Measurements from ENCODE around the gene ZNF19. TPM values are rescaled to one million over a fixed set of nuclear protein-coding genes. Genes with fewer than 3 reads are reported as not detected.

Gene ZNF19
- polyA plus RNA-seq, 1 donor = 8.1 TPM

DNA sequence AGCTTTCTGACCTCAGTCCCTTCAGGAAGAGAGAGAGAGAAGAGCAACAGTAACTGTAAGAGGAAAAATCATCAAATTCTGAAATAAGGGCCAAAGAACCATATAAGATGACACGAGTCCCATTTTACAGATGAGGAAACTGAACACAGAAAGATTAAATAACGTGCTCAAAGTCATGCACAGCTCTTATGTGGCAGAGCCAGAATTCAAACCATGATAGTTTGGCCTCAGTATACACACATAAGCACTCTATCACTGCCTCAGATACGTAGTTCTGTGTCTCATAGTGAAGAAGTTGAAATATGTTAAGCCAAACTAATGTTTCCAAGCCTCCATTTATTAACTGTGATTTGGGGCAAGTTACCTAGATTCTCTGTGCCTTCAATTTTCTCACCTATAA, 1.9 kb upstream of the ZNF19 start:
- Histone ChIP-seq H3K4me3 (ENCODE audit: low read length) (no peak overlapping the region), H3K36me3 (ENCODE audit: control insufficient read depth, insufficient read depth, low read length) (no peaks in the 10 kb centered on the region), H3K27ac (ENCODE audit: low read length) (no peak overlapping the region), H3K9me3 (ENCODE audit: control insufficient read depth, low read depth, low read length) (no peaks in the 10 kb centered on the region), H3K4me1 (ENCODE audit: control insufficient read depth, insufficient read depth, low read length) (no peaks in the 10 kb centered on the region), H3K27me3 (ENCODE audit: control insufficient read depth, insufficient read depth, low read length) (no peaks in the 10 kb centered on the region)
- no CpG with 5 or more reads among the region's 3 CpGs for WGBS (ENCODE audit: insufficient coverage, low lambda C conversion rate)
- DNase-seq = no peak

DNA sequence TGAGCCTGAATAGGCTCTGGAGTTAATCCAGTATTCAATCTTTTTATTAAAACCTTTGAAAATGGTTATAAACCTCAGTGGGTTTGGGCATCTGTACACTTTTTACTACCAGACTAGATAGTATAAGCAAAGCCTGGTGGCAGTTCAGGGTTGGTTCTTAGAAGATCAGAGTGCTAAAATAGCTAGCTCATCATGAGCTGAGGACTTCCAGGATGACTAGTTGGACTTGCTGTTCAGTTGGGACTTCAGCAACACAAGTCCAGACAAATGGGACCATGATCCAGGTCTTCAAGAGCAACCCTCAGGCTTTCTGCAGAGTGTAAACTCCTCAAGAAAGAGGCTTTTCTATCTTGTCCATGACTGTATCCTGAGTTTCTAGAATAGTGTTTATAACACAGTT, 1.2 kb upstream of the ZNF19 start:
- Histone ChIP-seq H3K4me1 (ENCODE audit: control insufficient read depth, insufficient read depth, low read length) (no peaks in the 10 kb centered on the region), H3K4me3 (ENCODE audit: low read length) (no peak overlapping the region), H3K27ac (ENCODE audit: low read length) (no peak overlapping the region), H3K9me3 (ENCODE audit: control insufficient read depth, low read depth, low read length) (no peaks in the 10 kb centered on the region), H3K36me3 (ENCODE audit: control insufficient read depth, insufficient read depth, low read length) (no peaks in the 10 kb centered on the region), H3K27me3 (ENCODE audit: control insufficient read depth, insufficient read depth, low read length) (no peaks in the 10 kb centered on the region)
- DNase-seq = no peak

DNA sequence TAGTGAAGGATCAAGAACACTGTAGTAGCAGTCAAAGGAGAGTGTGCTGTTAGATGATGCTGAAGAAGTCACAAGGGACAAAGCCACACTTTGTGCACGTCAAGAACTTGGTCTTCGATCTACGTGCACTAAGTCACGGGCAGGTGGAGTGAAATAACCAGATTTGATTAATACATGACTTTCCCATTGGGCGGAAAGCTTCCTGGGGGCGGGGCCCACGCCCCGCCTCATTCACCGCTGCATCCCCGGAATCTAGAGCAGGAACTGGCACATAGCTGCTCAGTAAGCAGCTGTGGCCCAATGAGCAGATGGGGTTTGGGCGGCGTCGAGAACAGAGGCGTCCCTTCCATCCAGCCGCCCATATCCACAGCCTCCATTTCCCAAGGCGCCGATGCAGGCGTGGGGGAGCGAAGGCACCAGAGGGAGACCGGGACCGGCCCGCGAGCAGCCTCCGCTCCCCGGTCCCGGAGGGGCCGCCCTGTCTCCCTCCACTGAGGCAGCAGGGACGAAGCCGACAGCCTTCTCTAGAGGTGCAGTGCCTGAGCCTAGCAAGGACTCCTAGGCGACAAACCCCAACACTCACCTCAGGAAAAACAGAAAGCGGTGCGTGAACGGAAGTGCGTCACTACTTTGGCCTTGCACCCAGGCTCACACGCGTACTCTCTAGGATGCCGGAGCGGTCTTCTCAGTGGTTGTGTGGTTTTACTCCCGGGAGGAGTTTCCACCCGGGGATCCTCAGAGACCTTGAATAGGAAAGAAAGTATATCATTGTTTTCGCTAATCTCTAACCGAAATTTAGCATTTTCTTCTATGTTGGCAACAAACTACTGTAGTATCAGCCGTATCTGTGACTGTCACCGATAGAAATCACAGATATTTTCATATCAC, 4.9 kb downstream of the ZNF19 start:
- H3K9me3 ChIP-seq (ENCODE audit: control insufficient read depth, low read depth, low read length) = no peaks in the 10 kb centered on the region
- peaks cover 7% of the 10 kb centered on the region for H3K4me1 ChIP-seq (ENCODE audit: control insufficient read depth, insufficient read depth, low read length)
- no CpG with 5 or more reads among the region's 44 CpGs for WGBS (ENCODE audit: insufficient coverage, low lambda C conversion rate)
- H3K4me3 ChIP-seq (ENCODE audit: low read length) = peak overlapping the region; percentile 100
- DNase-seq = peak; percentile 88 to 94
- H3K27me3 ChIP-seq (ENCODE audit: control insufficient read depth, insufficient read depth, low read length) = no peaks in the 10 kb centered on the region
- H3K27ac ChIP-seq (ENCODE audit: low read length) = peak overlapping the region; percentile 100
- no peaks in the 10 kb centered on the region for H3K36me3 ChIP-seq (ENCODE audit: control insufficient read depth, insufficient read depth, low read length)

DNA sequence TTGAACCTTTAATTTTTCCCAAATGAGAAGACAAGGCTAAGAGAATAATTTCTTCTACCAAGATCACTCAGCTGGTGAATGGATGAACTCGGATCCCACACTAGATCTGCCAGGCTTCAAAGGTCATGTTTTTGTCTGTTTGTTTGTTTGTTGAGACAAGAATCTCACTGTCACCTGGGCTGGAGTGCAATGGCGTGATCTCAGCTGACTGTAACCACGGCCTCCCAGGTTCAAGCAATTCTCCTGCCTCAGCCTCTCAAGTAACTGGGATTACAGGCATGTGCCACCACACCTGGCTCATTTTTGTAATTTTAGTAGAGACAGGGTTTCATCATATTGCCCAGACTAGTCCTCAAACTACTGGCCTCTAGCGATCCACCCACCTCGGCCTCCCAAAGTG, 6.6 kb downstream of the ZNF19 start:
- H3K27ac ChIP-seq (ENCODE audit: low read length) = no peak overlapping the region

DNA sequence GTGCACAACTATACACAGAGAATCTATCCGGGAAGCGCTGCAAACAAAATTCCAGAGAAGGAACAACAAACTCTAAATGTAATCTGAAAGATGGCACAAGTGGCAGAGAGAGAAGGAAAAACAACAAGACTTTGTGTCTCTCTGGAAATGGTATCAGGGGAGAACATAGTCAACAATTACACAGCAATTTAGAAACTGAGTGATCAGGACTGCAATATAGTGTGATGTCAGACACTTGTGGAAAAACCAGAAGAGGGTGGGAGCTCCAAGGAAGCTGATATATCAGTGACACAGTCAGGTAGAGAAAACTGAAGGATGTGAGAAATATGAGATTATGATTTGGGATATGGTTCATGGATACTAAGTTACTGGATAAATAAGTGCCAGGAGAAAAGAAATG, 8.2 kb downstream of the ZNF19 start:
- peaks cover 7% of the 10 kb centered on the region for H3K4me1 ChIP-seq (ENCODE audit: control insufficient read depth, insufficient read depth, low read length)
- no peak overlapping the region for H3K27ac ChIP-seq (ENCODE audit: low read length)
- no peaks in the 10 kb centered on the region for H3K27me3 ChIP-seq (ENCODE audit: control insufficient read depth, insufficient read depth, low read length)
- H3K4me3 ChIP-seq (ENCODE audit: low read length) = no peak overlapping the region
- peaks cover 25% of the 10 kb centered on the region for H3K36me3 ChIP-seq (ENCODE audit: control insufficient read depth, insufficient read depth, low read length)
- no CpG with 5 or more reads among the region's 2 CpGs for WGBS (ENCODE audit: insufficient coverage, low lambda C conversion rate)
- no peaks in the 10 kb centered on the region for H3K9me3 ChIP-seq (ENCODE audit: control insufficient read depth, low read depth, low read length)
- DNase-seq = no peak

More for the DNA sequence above, 6.6 kb downstream of the ZNF19 start:
- H3K4me1 ChIP-seq (ENCODE audit: control insufficient read depth, insufficient read depth, low read length) = peaks cover 7% of the 10 kb centered on the region
- H3K9me3 ChIP-seq (ENCODE audit: control insufficient read depth, low read depth, low read length) = no peaks in the 10 kb centered on the region
- H3K36me3 ChIP-seq (ENCODE audit: control insufficient read depth, insufficient read depth, low read length) = peaks cover 11% of the 10 kb centered on the region
- DNase-seq = no peak
- H3K27me3 ChIP-seq (ENCODE audit: control insufficient read depth, insufficient read depth, low read length) = no peaks in the 10 kb centered on the region
- WGBS (ENCODE audit: insufficient coverage, low lambda C conversion rate) = no CpG with 5 or more reads among the region's 5 CpGs
- no peak overlapping the region for H3K4me3 ChIP-seq (ENCODE audit: low read length)

DNA sequence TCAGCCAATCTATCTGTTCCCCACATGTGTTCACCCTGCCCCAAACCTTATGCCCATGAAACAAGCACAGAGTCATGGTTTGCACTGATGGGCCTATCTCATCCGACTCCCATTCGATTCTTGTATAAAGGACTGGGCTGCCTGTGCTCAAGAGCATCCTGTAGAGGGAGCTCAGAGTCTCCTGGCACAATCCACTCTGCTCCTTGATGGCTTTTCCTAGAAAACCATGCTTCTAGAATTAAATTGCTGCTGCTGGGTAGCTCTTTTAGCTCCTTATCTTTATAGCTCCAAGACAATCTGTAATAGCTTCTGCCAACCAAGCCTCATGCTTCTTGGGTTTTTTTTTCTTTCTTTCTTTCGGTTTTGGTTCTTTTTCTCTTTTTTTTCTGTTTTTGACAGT, 9.7 kb downstream of the ZNF19 start:
- peak; percentile 42 to 63 for DNase-seq
- H3K27ac ChIP-seq (ENCODE audit: low read length) = no peak overlapping the region
- H3K27me3 ChIP-seq (ENCODE audit: control insufficient read depth, insufficient read depth, low read length) = no peaks in the 10 kb centered on the region
- WGBS (ENCODE audit: insufficient coverage, low lambda C conversion rate) = 30% methylated on average over 1 of the region's 3 CpGs
- no peak overlapping the region for H3K4me3 ChIP-seq (ENCODE audit: low read length)
- peaks cover 35% of the 10 kb centered on the region for H3K36me3 ChIP-seq (ENCODE audit: control insufficient read depth, insufficient read depth, low read length)
- no peaks in the 10 kb centered on the region for H3K9me3 ChIP-seq (ENCODE audit: control insufficient read depth, low read depth, low read length)
- H3K4me1 ChIP-seq (ENCODE audit: control insufficient read depth, insufficient read depth, low read length) = peaks cover 7% of the 10 kb centered on the region

DNA sequence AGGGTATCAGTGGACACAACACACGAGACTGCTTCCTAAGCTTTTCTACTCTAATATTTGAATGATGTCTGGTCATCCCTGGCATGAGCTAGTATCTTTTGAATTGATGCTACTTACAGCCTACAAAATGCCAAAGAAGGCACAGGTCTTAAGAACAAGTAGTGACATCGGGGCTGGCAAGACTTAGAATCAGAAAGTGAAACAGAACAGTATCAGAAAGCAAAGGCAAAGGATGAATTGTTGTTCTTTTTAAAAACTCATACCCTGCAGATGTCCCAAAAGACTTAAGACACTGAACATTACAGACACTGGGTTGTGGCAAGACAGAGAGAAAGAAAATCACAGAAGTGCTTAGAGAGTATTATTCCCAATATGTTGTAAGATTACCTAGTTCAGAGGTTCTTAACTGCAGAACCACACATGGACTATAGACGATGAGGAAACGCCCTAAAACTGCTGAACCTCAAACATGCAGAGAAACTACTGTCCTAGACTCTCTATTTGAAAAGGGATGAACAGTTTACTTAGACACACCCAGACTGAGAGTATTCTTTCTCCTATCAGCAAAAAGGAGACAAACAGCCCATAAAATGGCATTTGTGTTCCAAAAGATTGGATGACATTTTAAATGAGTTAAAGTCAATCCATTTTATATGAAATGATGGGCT, 12.5 kb downstream of the ZNF19 start:
- Histone ChIP-seq H3K4me3 (ENCODE audit: low read length) (no peak overlapping the region), H3K27me3 (ENCODE audit: control insufficient read depth, insufficient read depth, low read length) (no peaks in the 10 kb centered on the region), H3K9me3 (ENCODE audit: control insufficient read depth, low read depth, low read length) (no peaks in the 10 kb centered on the region), H3K27ac (ENCODE audit: low read length) (no peak overlapping the region), H3K36me3 (ENCODE audit: control insufficient read depth, insufficient read depth, low read length) (peaks cover 37% of the 10 kb centered on the region), H3K4me1 (ENCODE audit: control insufficient read depth, insufficient read depth, low read length) (no peaks in the 10 kb centered on the region)
- 89% methylated on average over 1 of the region's 4 CpGs for WGBS (ENCODE audit: insufficient coverage, low lambda C conversion rate)
- DNase-seq = no peak

DNA sequence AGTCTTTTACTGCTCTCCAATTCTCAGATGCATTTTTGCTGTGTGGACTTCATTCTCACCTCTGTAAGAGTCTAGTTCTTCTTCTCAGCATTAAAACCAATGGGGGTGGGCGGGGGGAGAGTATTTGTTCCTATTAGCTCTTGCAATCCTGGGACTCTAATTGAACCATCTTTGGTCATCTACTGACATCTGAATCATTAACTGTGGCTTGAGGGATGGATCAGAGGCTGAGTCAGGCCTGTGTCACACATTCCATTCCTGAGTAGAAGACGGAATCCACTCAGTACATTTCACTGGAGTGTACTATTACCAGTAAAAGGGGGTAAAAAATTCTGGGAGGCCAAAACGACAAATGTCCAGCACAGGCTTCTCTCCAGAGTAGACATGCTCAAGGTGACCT, 14.3 kb downstream of the ZNF19 start:
- H3K4me1 ChIP-seq (ENCODE audit: control insufficient read depth, insufficient read depth, low read length) = no peaks in the 10 kb centered on the region
- WGBS (ENCODE audit: insufficient coverage, low lambda C conversion rate) = no CpG with 5 or more reads among the region's 3 CpGs
- no peaks in the 10 kb centered on the region for H3K27me3 ChIP-seq (ENCODE audit: control insufficient read depth, insufficient read depth, low read length)
- H3K9me3 ChIP-seq (ENCODE audit: control insufficient read depth, low read depth, low read length) = no peaks in the 10 kb centered on the region
- no peak overlapping the region for H3K27ac ChIP-seq (ENCODE audit: low read length)
- no peak for DNase-seq
- no peak overlapping the region for H3K4me3 ChIP-seq (ENCODE audit: low read length)
- H3K36me3 ChIP-seq (ENCODE audit: control insufficient read depth, insufficient read depth, low read length) = peaks cover 37% of the 10 kb centered on the region

DNA sequence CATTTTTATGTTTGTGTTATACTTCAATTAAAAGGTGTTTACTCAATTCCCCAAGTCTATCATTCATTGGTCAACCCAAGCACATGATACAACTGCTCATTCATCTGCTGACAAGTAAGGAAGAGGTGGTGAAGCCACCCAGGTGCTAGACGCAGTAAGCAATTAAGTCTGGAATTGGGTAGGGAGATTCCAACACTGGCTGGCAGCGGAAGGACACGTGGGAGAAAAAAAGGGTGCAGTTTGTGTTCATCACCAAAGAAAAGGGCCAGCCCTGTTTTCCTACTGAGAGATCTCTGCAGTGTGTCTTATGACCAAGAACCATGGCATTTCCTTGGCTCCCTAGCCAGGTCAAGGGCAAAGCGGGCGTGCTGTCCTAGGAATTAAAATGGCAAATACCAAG, 15.2 kb downstream of the ZNF19 start:
- 100% methylated on average over 2 of the region's 5 CpGs for WGBS (ENCODE audit: insufficient coverage, low lambda C conversion rate)
- Histone ChIP-seq H3K27me3 (ENCODE audit: control insufficient read depth, insufficient read depth, low read length) (no peaks in the 10 kb centered on the region), H3K27ac (ENCODE audit: low read length) (no peak overlapping the region), H3K9me3 (ENCODE audit: control insufficient read depth, low read depth, low read length) (no peaks in the 10 kb centered on the region), H3K36me3 (ENCODE audit: control insufficient read depth, insufficient read depth, low read length) (peaks cover 37% of the 10 kb centered on the region), H3K4me1 (ENCODE audit: control insufficient read depth, insufficient read depth, low read length) (no peaks in the 10 kb centered on the region), H3K4me3 (ENCODE audit: low read length) (no peak overlapping the region)
- DNase-seq = no peak

DNA sequence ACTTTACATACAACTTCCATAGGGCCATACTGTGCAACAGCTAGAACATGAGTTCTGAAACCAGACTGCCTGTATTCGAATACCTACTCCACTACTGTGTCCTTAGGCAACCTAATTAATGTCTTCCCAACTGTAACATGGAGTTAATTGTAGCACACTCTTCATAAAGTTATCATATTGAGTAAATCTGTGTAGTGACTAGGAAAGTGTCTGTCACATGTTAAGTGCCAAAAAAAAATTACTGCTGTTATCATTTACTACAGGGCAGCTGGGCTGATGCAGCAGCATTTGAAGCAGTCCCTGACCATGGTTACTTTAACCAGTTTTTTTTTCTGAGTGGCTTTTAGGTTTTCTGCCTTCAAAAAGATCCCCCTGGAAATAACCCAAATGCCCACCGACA, 16.2 kb downstream of the ZNF19 start:
- no peak for DNase-seq
- peaks cover 30% of the 10 kb centered on the region for H3K36me3 ChIP-seq (ENCODE audit: control insufficient read depth, insufficient read depth, low read length)
- H3K27me3 ChIP-seq (ENCODE audit: control insufficient read depth, insufficient read depth, low read length) = no peaks in the 10 kb centered on the region
- no CpG with 5 or more reads among the region's 2 CpGs for WGBS (ENCODE audit: insufficient coverage, low lambda C conversion rate)
- H3K9me3 ChIP-seq (ENCODE audit: control insufficient read depth, low read depth, low read length) = no peaks in the 10 kb centered on the region
- no peak overlapping the region for H3K27ac ChIP-seq (ENCODE audit: low read length)
- H3K4me3 ChIP-seq (ENCODE audit: low read length) = no peak overlapping the region
- H3K4me1 ChIP-seq (ENCODE audit: control insufficient read depth, insufficient read depth, low read length) = no peaks in the 10 kb centered on the region

All from large intestine (tissue), 3 donors.